GM06990 (cell line): ENCODE results near the gene PPP1R27.

Experiments used
- DNase-seq: peaks from one replicate; pipeline ENCODE4 v3.0.0-alpha.2; 2011; ENCODE audit not compliant: insufficient read length; ENCODE audit errors: extremely low read depth
- H3K27me3 ChIP-seq: replicated peaks from 2 replicates; pipeline ENCODE4 v1.6.0; 2011; ENCODE audit warnings: low read length; ENCODE audit not compliant: control insufficient read depth, insufficient read depth
- H3K36me3 ChIP-seq: 2 replicates; pipeline ENCODE4 v1.5.1; 2011; ENCODE audit warnings: low read length; ENCODE audit not compliant: control insufficient read depth, insufficient read depth
- H3K4me3 ChIP-seq: replicated peaks from 2 replicates; pipeline ENCODE4 v1.5.1; 2011; ENCODE audit warnings: low read depth, mild to moderate bottlenecking, control low read depth, low read length
- TF ChIP-seq, protein P1 (sequence below): IDR thresholded peaks from 2 replicates; pipeline ENCODE4 v1.5.1; 2011; ENCODE audit warnings: low read length, control low read depth, mild to moderate bottlenecking, inconsistent platforms; ENCODE audit not compliant: insufficient read depth, poor library complexity, severe bottlenecking

Gene PPP1R27, protein sequence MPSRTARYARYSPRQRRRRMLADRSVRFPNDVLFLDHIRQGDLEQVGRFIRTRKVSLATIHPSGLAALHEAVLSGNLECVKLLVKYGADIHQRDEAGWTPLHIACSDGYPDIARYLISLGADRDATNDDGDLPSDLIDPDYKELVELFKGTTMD

DNA sequence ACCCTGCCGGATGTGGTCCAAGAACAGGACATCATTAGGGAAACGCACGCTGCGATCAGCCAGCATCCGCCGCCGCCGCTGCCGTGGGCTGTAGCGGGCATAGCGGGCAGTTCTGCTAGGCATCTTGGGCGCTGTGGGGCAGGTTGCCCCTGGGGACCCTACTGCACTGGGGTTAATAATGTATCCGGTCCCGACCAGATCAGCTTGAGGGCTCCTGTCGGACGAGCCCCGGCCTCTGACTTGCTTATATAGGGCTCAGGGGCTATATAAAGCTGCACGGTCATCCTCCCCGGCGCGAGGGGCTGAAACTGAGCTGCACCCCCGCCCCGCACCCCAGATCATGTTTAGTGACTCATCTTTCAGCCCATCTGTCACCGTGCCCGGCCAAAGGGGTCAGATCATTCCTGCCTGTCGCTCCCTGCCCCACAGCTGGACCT lies at the start of gene PPP1R27:
Gene PPP1R27 (minus strand): TSS at position 220 of the 437 bp plus-strand sequence. CDS start 97 bp downstream, at position 123.
- Histone ChIP-seq H3K36me3 (no peaks in the 10 kb centered on the region; the same call in 1 of the 2 replicates), H3K27me3 (no peaks in the 10 kb centered on the region), H3K4me3 (peak within 1 kb of the TSS; percentile 78)
- no peak for DNase-seq
- TF ChIP-seq, protein P1, sequence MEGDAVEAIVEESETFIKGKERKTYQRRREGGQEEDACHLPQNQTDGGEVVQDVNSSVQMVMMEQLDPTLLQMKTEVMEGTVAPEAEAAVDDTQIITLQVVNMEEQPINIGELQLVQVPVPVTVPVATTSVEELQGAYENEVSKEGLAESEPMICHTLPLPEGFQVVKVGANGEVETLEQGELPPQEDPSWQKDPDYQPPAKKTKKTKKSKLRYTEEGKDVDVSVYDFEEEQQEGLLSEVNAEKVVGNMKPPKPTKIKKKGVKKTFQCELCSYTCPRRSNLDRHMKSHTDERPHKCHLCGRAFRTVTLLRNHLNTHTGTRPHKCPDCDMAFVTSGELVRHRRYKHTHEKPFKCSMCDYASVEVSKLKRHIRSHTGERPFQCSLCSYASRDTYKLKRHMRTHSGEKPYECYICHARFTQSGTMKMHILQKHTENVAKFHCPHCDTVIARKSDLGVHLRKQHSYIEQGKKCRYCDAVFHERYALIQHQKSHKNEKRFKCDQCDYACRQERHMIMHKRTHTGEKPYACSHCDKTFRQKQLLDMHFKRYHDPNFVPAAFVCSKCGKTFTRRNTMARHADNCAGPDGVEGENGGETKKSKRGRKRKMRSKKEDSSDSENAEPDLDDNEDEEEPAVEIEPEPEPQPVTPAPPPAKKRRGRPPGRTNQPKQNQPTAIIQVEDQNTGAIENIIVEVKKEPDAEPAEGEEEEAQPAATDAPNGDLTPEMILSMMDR: no peak

DNA sequence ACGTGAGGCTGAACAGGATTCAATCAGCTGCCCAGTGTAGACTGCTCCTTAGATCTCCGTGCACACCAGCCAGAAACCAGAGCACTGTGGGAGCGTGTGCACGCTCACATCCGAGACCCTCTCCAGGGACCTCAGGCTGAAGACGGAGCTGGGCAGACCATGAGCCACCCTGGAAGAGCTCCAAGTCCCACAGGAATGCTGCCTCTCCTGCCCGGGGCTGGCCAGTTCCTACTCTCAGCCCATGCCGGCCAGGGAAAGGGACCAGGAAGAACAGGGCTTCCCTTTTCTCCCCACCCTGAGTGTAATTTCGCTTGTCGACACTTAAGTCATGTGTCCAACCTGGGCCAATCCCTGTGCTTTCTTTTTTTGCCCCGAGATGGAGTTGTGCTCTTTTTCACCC lies 49.7 kb upstream of the PPP1R27 start:
- no peak for DNase-seq
- Histone ChIP-seq H3K36me3 (peaks cover 42% of the 10 kb centered on the region), H3K4me3 (no peak overlapping the region), H3K27me3 (no peaks in the 10 kb centered on the region)
- TF ChIP-seq, protein P1: no peak

DNA sequence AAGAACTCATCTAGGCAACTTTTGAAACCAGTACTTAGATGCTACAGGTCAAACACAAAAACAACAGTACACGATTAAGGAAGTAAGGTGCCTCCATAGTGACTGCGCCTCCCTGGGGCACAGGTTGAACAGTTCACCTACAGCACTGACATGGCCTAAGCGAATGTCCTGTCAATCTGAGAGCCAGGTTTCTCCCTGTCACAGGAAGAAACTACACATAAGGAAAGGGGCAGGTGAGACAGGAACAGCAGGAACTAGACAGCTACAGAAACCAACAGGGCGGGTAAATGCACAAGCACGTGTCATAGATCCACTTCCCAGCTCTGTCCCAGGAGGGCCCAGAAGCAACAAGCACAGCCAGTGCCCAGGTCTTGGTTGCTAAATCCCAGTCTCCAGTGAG lies 44.3 kb upstream of the PPP1R27 start:
- H3K4me3 ChIP-seq: no peak overlapping the region
- DNase-seq: no peak
- TF ChIP-seq, protein P1: no peak
- peaks cover 5% of the 10 kb centered on the region for H3K36me3 ChIP-seq
- no peaks in the 10 kb centered on the region for H3K27me3 ChIP-seq

DNA sequence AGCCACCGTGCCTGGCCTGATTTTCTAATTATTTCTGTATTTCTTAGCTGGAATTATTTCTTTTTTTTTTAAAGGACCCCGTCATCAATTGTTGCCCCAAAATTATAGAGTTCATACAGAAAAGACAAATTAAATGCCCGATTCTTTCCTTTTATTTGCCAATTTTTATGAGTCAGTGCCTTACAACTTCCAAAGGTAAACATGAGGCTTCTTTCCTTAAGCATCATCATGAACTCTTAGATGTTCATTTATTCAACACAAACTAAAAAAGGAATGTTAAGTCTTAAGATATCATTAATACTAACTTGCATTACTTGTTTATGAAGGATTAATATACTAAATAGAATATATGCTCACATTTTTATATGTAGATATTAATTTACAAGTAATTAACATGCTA lies 43.4 kb upstream of the PPP1R27 start:
- DNase-seq: no peak
- Histone ChIP-seq H3K27me3 (no peaks in the 10 kb centered on the region), H3K36me3 (peaks cover 5% of the 10 kb centered on the region), H3K4me3 (no peak overlapping the region)
- TF ChIP-seq, protein P1: no peak

DNA sequence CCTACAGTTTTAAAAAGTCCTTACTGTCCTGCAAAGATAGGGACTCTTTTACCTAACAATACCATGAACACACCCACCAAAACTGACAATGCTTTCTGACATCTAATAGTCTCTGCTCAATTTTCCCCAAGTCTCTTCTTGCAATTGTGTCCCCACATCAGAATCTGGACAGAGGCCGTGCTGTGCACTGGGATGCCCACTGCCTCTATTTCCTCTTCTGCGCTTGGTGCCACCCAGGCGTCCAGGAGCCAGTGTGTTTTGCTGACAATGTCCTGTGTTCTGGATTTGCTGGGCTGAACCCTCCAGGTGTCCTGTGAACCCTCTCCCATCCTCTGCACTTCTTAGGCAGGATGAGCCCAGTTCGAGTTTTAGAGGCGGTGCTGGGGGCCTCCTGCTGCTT lies 42.7 kb upstream of the PPP1R27 start:
- DNase-seq: no peak
- Histone ChIP-seq H3K27me3 (no peaks in the 10 kb centered on the region), H3K4me3 (no peak overlapping the region), H3K36me3 (peaks cover 5% of the 10 kb centered on the region)
- TF ChIP-seq, protein P1: no peak
